Cardiac fibroblast (primary cell): Measurements from ENCODE around the gene GNAO1.

ENCODE experiments used
- DNase-seq, 2 donors: peaks; one replicate each; pipeline versions ENCODE4 v3.0.0 to v3.0.0-alpha.2; 2010; ENCODE audit warnings: low read depth in 2 of 2
- H3K4me3 ChIP-seq, 2 donors: replicated peaks in 1 of 2; 1 replicate in 1 of 2; 2 replicates in 1 of 2; pipeline ENCODE4 v1.5.1; 2011; ENCODE audit warnings: low read depth in 2 of 2, low read length in 2 of 2, mild to moderate bottlenecking in 2 of 2, moderate library complexity in 1 of 2
- CTCF ChIP-seq: IDR thresholded peaks from one replicate; pipeline ENCODE4 v1.5.1; 2011; ENCODE audit warnings: low read depth, mild to moderate bottlenecking, low read length, inconsistent platforms

The GNAO1 gene

DNA sequence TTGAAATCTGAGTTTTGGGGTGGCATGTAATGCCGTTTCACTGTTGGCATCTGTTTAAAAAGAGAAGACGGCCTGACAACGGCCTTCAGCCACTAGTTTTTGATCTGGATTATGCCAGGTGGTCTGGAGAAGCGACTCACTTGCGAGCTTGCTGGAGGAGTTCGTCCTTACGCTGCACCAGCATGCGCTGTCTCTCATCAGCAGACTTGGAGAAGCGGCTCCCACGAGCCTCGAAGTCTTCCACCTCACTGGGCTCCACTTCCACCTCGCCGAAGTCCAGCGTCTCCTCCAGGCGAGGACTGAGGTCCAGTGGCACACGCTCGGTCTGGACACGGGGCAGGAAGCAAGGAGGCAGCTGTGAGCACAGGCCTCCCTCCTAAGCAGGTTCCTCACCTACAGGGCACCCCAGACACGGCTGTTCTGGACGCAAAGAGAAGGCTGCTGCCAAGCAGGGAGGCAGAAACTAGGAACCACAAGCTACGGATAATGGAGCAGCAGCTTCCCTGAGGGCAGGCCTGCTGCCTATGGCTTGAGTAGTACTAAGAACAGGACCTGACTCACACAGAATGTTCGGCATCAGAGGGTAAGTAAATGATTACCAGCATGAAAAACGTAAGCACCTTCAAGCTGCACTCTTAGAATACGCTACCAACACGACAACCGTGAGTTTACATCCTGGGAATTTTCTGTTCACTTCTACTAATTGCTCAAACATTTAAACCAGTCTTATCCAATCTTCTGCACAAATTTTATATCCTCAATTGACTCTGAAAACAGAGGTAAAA, 172.7 kb downstream of the GNAO1 start:
- no peak for TF ChIP-seq CTCF
- no peak overlapping the region for H3K4me3 ChIP-seq
- no peak for DNase-seq

DNA sequence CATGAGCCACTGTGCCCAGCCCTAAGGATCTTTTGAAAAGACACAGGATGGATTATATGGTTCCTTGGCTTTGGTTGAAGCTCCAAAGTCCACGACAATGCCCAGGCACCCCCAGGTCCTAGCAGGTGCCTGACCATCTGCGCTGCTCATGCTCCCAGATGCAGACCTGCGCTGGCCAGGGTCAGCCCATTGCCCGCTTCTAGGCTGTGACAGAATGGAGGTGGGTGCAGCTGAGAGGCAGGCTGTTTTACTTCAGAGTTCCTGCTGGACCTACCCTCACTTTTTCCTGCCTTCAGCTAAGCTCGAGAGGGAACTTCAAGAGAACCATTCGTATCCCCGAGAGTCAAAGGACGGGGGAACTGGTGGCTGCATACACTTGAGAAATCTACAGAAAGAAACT, 173.6 kb downstream of the GNAO1 start:
- no peak for DNase-seq
- no peak overlapping the region for H3K4me3 ChIP-seq
- TF ChIP-seq CTCF: no peak

DNA sequence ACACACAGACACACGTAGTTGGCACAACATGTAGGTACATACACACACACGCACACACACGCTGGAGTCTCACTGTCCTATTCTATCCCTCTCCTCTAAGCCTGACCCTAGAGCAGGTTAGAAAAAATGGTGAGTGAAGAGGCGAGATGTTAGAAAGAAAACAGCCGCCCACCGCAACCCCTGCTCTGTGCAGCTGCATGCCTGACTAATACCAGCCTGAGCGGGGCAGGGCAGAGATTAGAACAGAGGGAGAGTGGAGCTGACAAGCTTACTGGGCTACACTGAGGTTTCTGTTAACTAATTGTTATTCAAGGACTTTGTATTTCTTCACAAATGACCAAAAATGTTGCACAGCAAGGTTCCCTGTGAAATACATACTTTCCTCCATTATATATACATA, 174.3 kb downstream of the GNAO1 start:
- DNase-seq: no peak
- no peak for TF ChIP-seq CTCF
- H3K4me3 ChIP-seq: no peak overlapping the region

DNA sequence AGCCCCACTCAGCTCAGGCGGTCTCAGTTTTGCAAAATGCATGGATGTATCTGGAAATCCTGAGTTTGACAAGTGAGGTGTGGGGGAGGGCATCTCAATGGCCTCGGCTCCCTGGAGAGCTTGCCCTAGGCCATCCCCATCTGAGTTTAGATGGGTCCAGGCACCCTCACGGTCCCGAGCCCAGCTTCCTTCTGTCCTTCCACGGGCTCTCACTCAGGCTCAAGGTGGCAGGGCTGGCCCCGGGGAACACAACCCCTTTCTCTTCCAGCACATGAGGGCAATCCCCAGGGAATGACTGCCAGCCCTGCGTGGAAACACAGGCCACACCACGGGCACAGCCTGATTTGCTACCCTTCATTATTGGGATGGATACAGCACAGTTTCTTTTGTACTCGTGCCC, 175.7 kb downstream of the GNAO1 start:
- H3K4me3 ChIP-seq: no peak overlapping the region
- DNase-seq: no peak
- TF ChIP-seq CTCF: no peak

- no peak for TF ChIP-seq CTCF
- DNase-seq: no peak
- no peak overlapping the region for H3K4me3 ChIP-seq
Measured at GRCh38 chr16:56367764-56368163, 176.5 kb downstream of the GNAO1 start.

GRCh38 chr16:56368545-56368944, 177.3 kb downstream of the GNAO1 start:
- no peak for TF ChIP-seq CTCF
- no peak overlapping the region for H3K4me3 ChIP-seq
- no peak for DNase-seq

DNA sequence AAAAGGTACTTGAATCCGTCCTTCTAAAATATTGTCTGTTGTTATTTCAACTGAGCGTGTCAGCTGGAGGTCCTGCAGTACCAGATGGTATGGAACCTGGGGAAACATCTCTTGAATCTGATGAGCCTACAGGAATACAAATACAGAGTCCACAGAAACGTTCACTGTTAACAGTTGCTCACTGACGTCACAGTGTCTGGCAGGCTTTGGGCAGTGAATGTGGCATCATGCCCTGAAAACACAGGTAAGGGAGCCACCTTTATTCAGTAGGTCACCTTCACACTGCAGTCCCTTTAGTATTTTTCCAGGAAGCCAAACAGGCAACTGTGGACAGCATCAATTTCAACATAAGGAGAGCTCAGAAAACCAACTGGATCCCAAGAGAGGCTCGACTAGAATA, 177.9 kb downstream of the GNAO1 start:
- DNase-seq: no peak
- no peak for TF ChIP-seq CTCF
- H3K4me3 ChIP-seq: no peak overlapping the region
